HEK293 (cell line): Measurements from ENCODE around the gene CASK.
"Not testable (repeated sequence)": the region's sequence is repeated elsewhere in the genome, so short reads cannot be mapped to it uniquely, and the experiment has no call there.

ENCODE experiments used
- CTCF ChIA-PET: fragments of 350-600 bp; formaldehyde crosslinking; extraction: SDS; loops from one replicate; lab custom pipeline; 2021; ENCODE audit warnings: antibody characterized with exemption; lab: Yijun Ruan, JAX
- POLR2A ChIA-PET: fragments of 300-600 bp; formaldehyde crosslinking; extraction: SDS; loops from one replicate; lab custom pipeline; 2020; ENCODE audit warnings: antibody characterized with exemption, inconsistent platforms; lab: Yijun Ruan, JAX
- H3K27ac ChIP-seq: fragments of 200-500 bp; sonication (Bioruptor generic); 2 replicates; pipeline ENCODE4 v1.5.1; 2014; ENCODE audit warnings: low read depth, low read length, control low read depth, inconsistent platforms; ENCODE audit errors: extremely low read depth
- H3K36me3 ChIP-seq, 2 experiments: fragments of 200-500 bp in 1 of 2; sonication (Bioruptor generic) in 1 of 2; 1 replicate in 1 of 2; 2 replicates in 1 of 2; pipeline ENCODE4 v1.5.1; 2014 to 2017; ENCODE audit warnings: inconsistent platforms in 2 of 2, low read length in 2 of 2; ENCODE audit not compliant: control insufficient read depth in 2 of 2, insufficient read depth in 1 of 2
- H3K4me1 ChIP-seq: fragments of 200-500 bp; sonication (Bioruptor generic); 2 replicates; pipeline ENCODE4 v1.5.1; 2014; ENCODE audit warnings: mild to moderate bottlenecking, low read length, inconsistent platforms; ENCODE audit not compliant: control insufficient read depth, insufficient read depth
- H3K4me3 ChIP-seq: 2 replicates; pipeline ENCODE4 v1.5.1; 2011; ENCODE audit warnings: low read depth, mild to moderate bottlenecking, control low read depth, low read length, moderate library complexity
- H3K9me3 ChIP-seq: fragments of 200-500 bp; sonication (Bioruptor generic); 2 replicates; pipeline ENCODE4 v1.5.1; 2014; ENCODE audit warnings: low read depth, low read length, inconsistent platforms; ENCODE audit not compliant: control insufficient read depth, insufficient read depth
- BCL11A ChIP-seq: fragments of 450-650 bp; formaldehyde crosslinking; IDR thresholded peaks from 2 replicates; pipeline ENCODE4 v1.5.1; 2016; ENCODE audit warnings: low read depth, missing biosample characterization, missing genetic modification characterization
- GLI4 ChIP-seq: fragments of 450-650 bp; formaldehyde crosslinking; IDR thresholded peaks from 2 replicates; pipeline ENCODE4 v1.5.1; 2016; ENCODE audit warnings: missing biosample characterization, missing genetic modification characterization
- MEIS1 ChIP-seq: sonication (generic); formaldehyde crosslinking; IDR thresholded peaks from 2 replicates; pipeline ENCODE4 v1.8.1; 2022; ENCODE audit warnings: missing genetic modification reagents, mild to moderate bottlenecking, borderline replicate concordance
- SP3 ChIP-seq: fragments of 450-650 bp; formaldehyde crosslinking; IDR thresholded peaks from 2 replicates; pipeline ENCODE4 v1.5.1; 2016; ENCODE audit warnings: missing biosample characterization, missing genetic modification characterization
- ZNF112 ChIP-seq: fragments of 450-650 bp; formaldehyde crosslinking; IDR thresholded peaks from 2 replicates; pipeline ENCODE4 v1.5.0; 2017; ENCODE audit warnings: missing biosample characterization, missing genetic modification characterization
- ZNF114 ChIP-seq: fragments of 450-650 bp; formaldehyde crosslinking; IDR thresholded peaks from 2 replicates; pipeline ENCODE4 v1.5.0; 2017; ENCODE audit warnings: missing biosample characterization, missing genetic modification characterization
- ZNF140 ChIP-seq: fragments of 450-650 bp; formaldehyde crosslinking; IDR thresholded peaks from 2 replicates; pipeline ENCODE4 v1.5.1; 2016; ENCODE audit warnings: missing biosample characterization, missing genetic modification characterization
- ZNF202 ChIP-seq: fragments of 450-650 bp; formaldehyde crosslinking; IDR thresholded peaks from 2 replicates; pipeline ENCODE4 v1.5.1; 2016; ENCODE audit warnings: missing biosample characterization, missing genetic modification characterization, borderline replicate concordance
- ZNF510 ChIP-seq: fragments of 450-650 bp; formaldehyde crosslinking; IDR thresholded peaks from 2 replicates; pipeline ENCODE4 v1.5.1; 2018; ENCODE audit warnings: mild to moderate bottlenecking, missing genetic modification characterization, missing biosample characterization; ENCODE audit not compliant: insufficient replicate concordance
- ZNF747 ChIP-seq: fragments of 450-650 bp; formaldehyde crosslinking; IDR thresholded peaks from 2 replicates; pipeline ENCODE4 v1.5.1; 2016; ENCODE audit warnings: missing biosample characterization, missing genetic modification characterization
- ZNF777 ChIP-seq: fragments of 450-650 bp; formaldehyde crosslinking; IDR thresholded peaks from 2 replicates; pipeline ENCODE4 v1.5.1; 2017; ENCODE audit warnings: missing biosample characterization, missing genetic modification characterization, borderline replicate concordance
- TF ChIP-seq, protein P1 (sequence below): fragments of 450-650 bp; formaldehyde crosslinking; IDR thresholded peaks from 2 replicates; pipeline ENCODE4 v1.5.1; 2017; ENCODE audit warnings: missing biosample characterization, missing genetic modification characterization
- TF ChIP-seq, protein P2 (sequence below): fragments of 450-650 bp; formaldehyde crosslinking; IDR thresholded peaks from 2 replicates; pipeline ENCODE4 v1.5.1; 2016; ENCODE audit warnings: missing biosample characterization, missing genetic modification characterization, low read depth

CASK gene

DNA sequence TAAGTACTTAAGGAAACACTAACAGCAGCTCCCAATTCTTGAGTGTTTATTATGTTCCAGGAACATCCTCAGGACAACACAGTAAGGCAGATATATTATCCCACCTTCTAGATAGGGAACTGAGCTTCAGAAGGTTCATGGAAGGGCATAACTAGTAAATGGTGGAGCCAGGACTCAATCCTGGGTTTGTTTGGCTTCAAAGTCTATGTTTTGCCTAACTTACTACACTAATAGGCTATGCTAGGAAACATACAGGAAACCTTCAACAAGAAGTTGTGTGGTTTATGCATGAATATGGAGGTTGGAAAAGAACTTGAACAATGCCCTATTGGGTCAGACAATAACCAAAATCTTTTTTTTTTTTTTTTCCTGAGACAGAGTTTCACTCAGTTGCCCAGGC, 307.1 kb downstream of the CASK start:
- ChIA-PET CTCF (interaction anchor here (0.9 kb wide), 1 partner anchor 10 kb away, joined by 4 read pairs; no protein-coding TSS in a partner anchor), POLR2A (no interaction called here)
- H3K27ac ChIP-seq = no peak overlapping the region

DNA sequence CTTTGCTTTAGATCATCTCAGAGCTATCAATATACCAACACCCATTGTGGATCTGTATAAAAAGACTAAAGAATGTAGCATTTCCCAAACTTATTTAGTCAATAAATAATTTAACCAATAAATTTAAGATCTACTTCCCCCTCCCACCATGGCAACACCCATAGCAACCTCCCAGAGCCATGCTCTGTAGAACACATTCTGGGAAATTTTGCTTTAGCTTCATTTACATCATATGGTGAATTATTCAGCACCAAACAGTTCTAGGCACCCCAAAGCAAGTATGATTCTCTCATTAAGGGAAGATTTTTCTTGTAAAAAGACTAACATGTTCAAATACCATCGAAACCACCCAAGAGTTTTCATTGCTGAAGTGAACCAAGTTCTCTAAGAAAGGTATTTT, 315.1 kb downstream of the CASK start:
- ChIA-PET CTCF (no interaction called here), POLR2A (no interaction called here)
- no peaks in the 10 kb centered on the region; a peak in 1 of 3 replicates for H3K36me3 ChIP-seq
- no peak for TF ChIP-seq ZNF112
- no peak for TF ChIP-seq MEIS1
- TF ChIP-seq, protein P1, sequence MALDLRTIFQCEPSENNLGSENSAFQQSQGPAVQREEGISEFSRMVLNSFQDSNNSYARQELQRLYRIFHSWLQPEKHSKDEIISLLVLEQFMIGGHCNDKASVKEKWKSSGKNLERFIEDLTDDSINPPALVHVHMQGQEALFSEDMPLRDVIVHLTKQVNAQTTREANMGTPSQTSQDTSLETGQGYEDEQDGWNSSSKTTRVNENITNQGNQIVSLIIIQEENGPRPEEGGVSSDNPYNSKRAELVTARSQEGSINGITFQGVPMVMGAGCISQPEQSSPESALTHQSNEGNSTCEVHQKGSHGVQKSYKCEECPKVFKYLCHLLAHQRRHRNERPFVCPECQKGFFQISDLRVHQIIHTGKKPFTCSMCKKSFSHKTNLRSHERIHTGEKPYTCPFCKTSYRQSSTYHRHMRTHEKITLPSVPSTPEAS (tag by site-specific recombination) = no peak
- TF ChIP-seq BCL11A = no peak
- TF ChIP-seq ZNF114 (tag by site-specific recombination) = no peak
- TF ChIP-seq ZNF202 = no peak
- TF ChIP-seq ZNF510 (tag by site-specific recombination) = no peak
- TF ChIP-seq ZNF747 = no peak
- peaks cover 8% of the 10 kb centered on the region for H3K4me1 ChIP-seq
- no peak overlapping the region for H3K27ac ChIP-seq
- no peaks in the 10 kb centered on the region for H3K9me3 ChIP-seq
- H3K4me3 ChIP-seq = no peak overlapping the region

More for the DNA sequence above, 307.1 kb downstream of the CASK start:
- H3K36me3 ChIP-seq = no peaks in the 10 kb centered on the region
- no peak overlapping the region for H3K4me3 ChIP-seq
- H3K9me3 ChIP-seq = no peaks in the 10 kb centered on the region
- peaks cover 10% of the 10 kb centered on the region; the same call in 1 of the 2 replicates for H3K4me1 ChIP-seq
- TF ChIP-seq, protein P2, sequence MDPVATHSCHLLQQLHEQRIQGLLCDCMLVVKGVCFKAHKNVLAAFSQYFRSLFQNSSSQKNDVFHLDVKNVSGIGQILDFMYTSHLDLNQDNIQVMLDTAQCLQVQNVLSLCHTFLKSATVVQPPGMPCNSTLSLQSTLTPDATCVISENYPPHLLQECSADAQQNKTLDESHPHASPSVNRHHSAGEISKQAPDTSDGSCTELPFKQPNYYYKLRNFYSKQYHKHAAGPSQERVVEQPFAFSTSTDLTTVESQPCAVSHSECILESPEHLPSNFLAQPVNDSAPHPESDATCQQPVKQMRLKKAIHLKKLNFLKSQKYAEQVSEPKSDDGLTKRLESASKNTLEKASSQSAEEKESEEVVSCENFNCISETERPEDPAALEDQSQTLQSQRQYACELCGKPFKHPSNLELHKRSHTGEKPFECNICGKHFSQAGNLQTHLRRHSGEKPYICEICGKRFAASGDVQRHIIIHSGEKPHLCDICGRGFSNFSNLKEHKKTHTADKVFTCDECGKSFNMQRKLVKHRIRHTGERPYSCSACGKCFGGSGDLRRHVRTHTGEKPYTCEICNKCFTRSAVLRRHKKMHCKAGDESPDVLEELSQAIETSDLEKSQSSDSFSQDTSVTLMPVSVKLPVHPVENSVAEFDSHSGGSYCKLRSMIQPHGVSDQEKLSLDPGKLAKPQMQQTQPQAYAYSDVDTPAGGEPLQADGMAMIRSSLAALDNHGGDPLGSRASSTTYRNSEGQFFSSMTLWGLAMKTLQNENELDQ (tag by site-specific recombination) = no peak
- TF ChIP-seq ZNF202 (no peak), BCL11A (no peak), SP3 (tag by site-specific recombination) (no peak), ZNF140 (tag by site-specific recombination) (no peak), ZNF777 (tag by site-specific recombination) (no peak)
- TF ChIP-seq, all 188 proteins: peak for 0

DNA sequence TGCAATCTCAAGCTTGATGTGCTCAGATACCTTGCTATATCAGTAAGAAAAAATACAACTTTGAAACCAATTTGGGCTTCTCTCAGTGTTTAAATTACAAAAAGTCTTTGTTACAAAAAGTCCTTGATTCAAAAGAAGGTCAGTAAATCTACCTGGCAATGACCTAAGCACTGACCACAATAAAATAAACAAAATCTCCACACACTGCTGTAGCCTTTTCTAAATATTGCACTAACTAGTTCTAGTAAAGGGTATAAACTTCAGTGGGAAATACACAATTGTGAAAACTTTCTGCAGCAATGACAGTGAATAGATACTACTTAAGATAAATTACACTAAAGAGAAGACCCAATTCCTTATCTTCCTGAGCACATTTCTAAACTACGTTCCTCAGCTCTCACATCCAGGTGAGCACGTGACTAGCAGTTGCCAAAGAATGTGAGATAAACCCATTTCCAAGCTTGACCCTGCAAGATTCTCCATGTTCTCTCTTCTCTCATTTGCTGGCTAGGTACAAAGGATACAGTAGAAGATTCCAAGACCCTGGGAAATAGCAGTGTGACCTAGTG, 316.0 kb downstream of the CASK start:
- no peak for TF ChIP-seq GLI4
- Histone ChIP-seq H3K9me3 (no peaks in the 10 kb centered on the region), H3K4me1 (peaks cover 8% of the 10 kb centered on the region), H3K4me3 (no peak overlapping the region), H3K36me3 (no peaks in the 10 kb centered on the region; a peak in 1 of 3 replicates), H3K27ac (no peak overlapping the region; the same call in 1 of the 2 replicates)
- CTCF ChIA-PET = interaction anchor here (1.8 kb wide), 1 partner anchor 8 kb away, joined by 4 read pairs; no protein-coding TSS in a partner anchor
- POLR2A ChIA-PET = interaction anchor here (1.3 kb wide), 1 partner anchor 46 kb away, joined by 3 read pairs; no protein-coding TSS in a partner anchor

DNA sequence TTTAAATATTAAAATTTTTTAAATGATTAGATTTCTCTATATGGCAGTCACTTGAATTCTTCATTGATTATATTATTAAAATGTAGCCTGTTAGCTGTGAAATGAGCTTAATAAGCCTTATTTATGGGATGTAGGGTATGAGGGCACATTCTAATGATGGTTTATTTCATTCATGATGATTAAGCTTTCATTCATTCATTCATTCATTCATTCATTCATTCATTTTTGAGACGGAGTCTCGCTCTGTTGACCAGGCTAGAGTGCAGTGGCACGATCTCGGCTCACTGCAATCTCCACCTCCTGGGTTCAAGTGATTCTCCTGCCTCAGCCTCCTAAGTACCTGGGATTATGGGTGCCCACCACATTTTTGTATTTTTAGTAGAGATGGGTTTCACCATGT, 317.3 kb downstream of the CASK start:
- POLR2A ChIA-PET, H3K27ac ChIP-seq, H3K36me3 ChIP-seq, H3K4me3 ChIP-seq, H3K4me1 ChIP-seq, H3K9me3 ChIP-seq: not testable (repeated sequence)
- CTCF ChIA-PET = interaction anchor here (0.6 to 1.8 kb wide), 4 partner anchors 10 to 531 kb away, joined by 3 to 4 read pairs (median 4); no protein-coding TSS in a partner anchor
